ENCODE results near the gene FASN.

Gene FASN

GRCh38 chr17:82092094-82092586, 5.9 kb downstream of the FASN start:
- H3K36me3 ChIP-seq (ENCODE audit: control insufficient read depth, insufficient read depth, low read length), result no peaks in the 10 kb centered on the region
- H3K9ac ChIP-seq, result no peak overlapping the region

DNA sequence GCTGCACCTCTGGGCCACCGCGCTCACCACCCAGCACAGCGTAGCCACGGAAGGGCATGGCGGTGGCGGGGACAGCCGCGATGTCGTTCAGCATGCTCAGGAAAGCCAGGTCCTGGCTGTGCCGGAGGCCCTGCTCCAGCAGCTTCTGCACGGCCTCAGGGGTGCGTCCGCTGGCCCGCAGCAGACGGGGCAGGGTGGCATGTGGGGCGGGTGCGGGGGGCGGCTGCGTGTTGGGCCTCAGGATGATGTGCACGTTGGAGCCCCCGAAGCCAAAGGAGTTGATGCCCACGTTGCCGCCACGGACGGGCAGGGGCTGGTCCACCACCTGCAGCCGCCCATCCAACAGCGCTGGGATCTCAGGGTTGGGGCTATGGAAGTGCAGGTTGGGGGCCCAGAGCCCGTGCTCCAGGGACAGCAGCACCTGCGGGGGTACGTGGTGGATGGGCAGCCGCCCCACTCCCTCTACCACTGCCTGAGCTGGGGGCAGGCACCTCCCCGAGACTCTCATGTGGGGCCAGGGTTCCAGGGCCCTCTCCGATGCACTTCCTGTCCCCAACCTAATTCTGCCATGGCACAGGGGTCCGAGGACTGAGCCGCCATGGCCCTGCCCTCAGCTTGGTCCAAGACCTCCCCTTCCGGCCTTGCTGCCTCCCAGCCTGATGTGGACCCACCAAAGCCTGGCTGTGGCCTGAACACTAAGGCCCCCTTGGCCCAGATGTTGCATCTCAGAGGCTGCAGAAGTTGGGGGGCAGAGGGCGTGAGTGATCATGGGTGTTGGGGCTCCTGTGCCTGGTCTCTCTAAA, 6.6 kb downstream of the FASN start:
- Histone ChIP-seq H3K4me3 (ENCODE audit: low read depth, low read length) (no peak overlapping the region), H3K9ac (no peak overlapping the region), H3K27ac (no peak overlapping the region), H3K4me2 (ENCODE audit: low read length) (no peak overlapping the region), H3K9me3 (ENCODE audit: control insufficient read depth, low read length) (no peaks in the 10 kb centered on the region), H3K4me1 (peaks cover under 1% of the 10 kb centered on the region), H3K79me2 (peaks cover 9% of the 10 kb centered on the region), H3K27me3 (ENCODE audit: control insufficient read depth, insufficient read depth, low read length) (no peaks in the 10 kb centered on the region), H2AFZ (no peak overlapping the region), H3K36me3 (ENCODE audit: control insufficient read depth, insufficient read depth, low read length) (no peaks in the 10 kb centered on the region)
- no peak for TF ChIP-seq CTCF (IDR thresholded peaks at IDR 0.05)

More at GRCh38 chr17:82092094-82092586, 5.9 kb downstream of the FASN start:
- H3K27me3 ChIP-seq (ENCODE audit: control insufficient read depth, insufficient read depth, low read length), result no peaks in the 10 kb centered on the region
- H3K4me3 ChIP-seq (ENCODE audit: low read depth, low read length), result no peak overlapping the region
- no peak overlapping the region for H3K4me2 ChIP-seq (ENCODE audit: low read length)
- peaks cover 7% of the 10 kb centered on the region for H3K4me1 ChIP-seq
- H3K79me2 ChIP-seq, result peaks cover 13% of the 10 kb centered on the region
- H2AFZ ChIP-seq, result no peak overlapping the region
- no peaks in the 10 kb centered on the region for H3K9me3 ChIP-seq (ENCODE audit: control insufficient read depth, low read length)
- no peak overlapping the region for H3K27ac ChIP-seq
- TF ChIP-seq CTCF (IDR thresholded peaks at IDR 0.05), result no peak

GRCh38 chr17:82090549-82091263, 7.3 kb downstream of the FASN start:
- Histone ChIP-seq H3K79me2 (peaks cover 2% of the 10 kb centered on the region), H3K4me1 (no peaks in the 10 kb centered on the region), H3K4me2 (ENCODE audit: low read length) (no peak overlapping the region), H3K27ac (no peak overlapping the region), H3K36me3 (ENCODE audit: control insufficient read depth, insufficient read depth, low read length) (no peaks in the 10 kb centered on the region), H3K9ac (no peak overlapping the region), H2AFZ (no peak overlapping the region), H3K27me3 (ENCODE audit: control insufficient read depth, insufficient read depth, low read length) (no peaks in the 10 kb centered on the region), H3K9me3 (ENCODE audit: control insufficient read depth, low read length) (no peaks in the 10 kb centered on the region), H3K4me3 (ENCODE audit: low read depth, low read length) (no peak overlapping the region)
- TF ChIP-seq CTCF (IDR thresholded peaks at IDR 0.05), result no peak

- H3K36me3 ChIP-seq (ENCODE audit: control insufficient read depth, insufficient read depth, low read length), result no peaks in the 10 kb centered on the region
- no peaks in the 10 kb centered on the region for H3K9me3 ChIP-seq (ENCODE audit: control insufficient read depth, low read length)
- no peaks in the 10 kb centered on the region for H3K27me3 ChIP-seq (ENCODE audit: control insufficient read depth, insufficient read depth, low read length)
- no peak overlapping the region for H3K27ac ChIP-seq
- H3K4me3 ChIP-seq (ENCODE audit: low read depth, low read length), result no peak overlapping the region
- H3K9ac ChIP-seq, result no peak overlapping the region
- TF ChIP-seq CTCF (IDR thresholded peaks at IDR 0.05), result no peak
- no peak overlapping the region for H2AFZ ChIP-seq
- H3K4me2 ChIP-seq (ENCODE audit: low read length), result no peak overlapping the region
- no peaks in the 10 kb centered on the region for H3K4me1 ChIP-seq
- H3K79me2 ChIP-seq, result no peaks in the 10 kb centered on the region
Observed at GRCh38 chr17:82089723-82090548, 8.1 kb downstream of the FASN start.
